Mesenchymal stem cell (in vitro differentiated cells and primary cell): ENCODE results near the gene KIR3DL1.
"Not testable (repeated sequence)": the region's sequence is repeated elsewhere in the genome, so short reads cannot be mapped to it uniquely, and the experiment has no call there.

Experiments used
- DNase-seq: peaks from one replicate; pipeline ENCODE4 v3.0.0-alpha.2; 2013
- H2AFZ ChIP-seq: one replicate; pipeline ENCODE4 v1.6.1; 2013; ENCODE audit warnings: low read depth, mild to moderate bottlenecking, control low read depth, inconsistent platforms, low read length, moderate library complexity
- H2AK5ac ChIP-seq: 2 replicates; pipeline ENCODE4 v1.6.1; 2013; ENCODE audit warnings: low read length, moderate library complexity, mild to moderate bottlenecking, inconsistent platforms; ENCODE audit not compliant: severe bottlenecking
- H2BK120ac ChIP-seq: one replicate; pipeline ENCODE4 v1.6.1; 2013; ENCODE audit warnings: low read depth, mild to moderate bottlenecking, inconsistent platforms, low read length, moderate library complexity
- H2BK12ac ChIP-seq, 2 experiments: one replicate each; pipeline ENCODE4 v1.6.1; 2013; ENCODE audit warnings: inconsistent platforms in 2 of 2, low read length in 2 of 2, mild to moderate bottlenecking in 2 of 2, moderate library complexity in 2 of 2, control low read depth in 1 of 2
- H2BK15ac ChIP-seq: one replicate; pipeline ENCODE4 v1.6.1; 2013; ENCODE audit warnings: mild to moderate bottlenecking, low read depth, inconsistent platforms; ENCODE audit not compliant: poor library complexity, severe bottlenecking
- H2BK5ac ChIP-seq: 2 replicates; pipeline ENCODE4 v1.6.1; 2013; ENCODE audit warnings: low read depth, mild to moderate bottlenecking, low read length, control low read depth, inconsistent platforms; ENCODE audit not compliant: poor library complexity, severe bottlenecking
- H3K14ac ChIP-seq, 2 experiments: one replicate each; pipeline ENCODE4 v1.6.1; 2013; ENCODE audit warnings: inconsistent platforms in 2 of 2, low read length in 2 of 2, control low read depth in 1 of 2, mild to moderate bottlenecking in 1 of 2, moderate library complexity in 1 of 2
- H3K18ac ChIP-seq, 2 experiments: one replicate each; pipeline ENCODE4 v1.6.1; 2013; ENCODE audit warnings: inconsistent platforms in 2 of 2, low read length in 2 of 2, control low read depth in 1 of 2, low read depth in 1 of 2, mild to moderate bottlenecking in 1 of 2
- H3K23ac ChIP-seq, 2 experiments: one replicate each; pipeline ENCODE4 v1.6.1; 2013; ENCODE audit warnings: inconsistent platforms in 2 of 2, low read length in 2 of 2, mild to moderate bottlenecking in 2 of 2, moderate library complexity in 2 of 2, control low read depth in 1 of 2
- H3K27ac ChIP-seq: 2 replicates; pipeline ENCODE4 v1.5.1; 2013; ENCODE audit warnings: mild to moderate bottlenecking, moderate library complexity, low read length, control low read depth, inconsistent platforms; ENCODE audit not compliant: poor library complexity, severe bottlenecking
- H3K27me3 ChIP-seq, 2 experiments: 2 replicates each; pipeline versions ENCODE4 v1.6.1 to v1.7.0; 2013; ENCODE audit warnings: low read length in 2 of 2, mild to moderate bottlenecking in 2 of 2, moderate library complexity in 2 of 2, control low read depth in 1 of 2, inconsistent platforms in 1 of 2; ENCODE audit not compliant: control insufficient read depth in 1 of 2, insufficient read depth in 1 of 2
- H3K36me3 ChIP-seq, 2 experiments: 2 replicates each; pipeline versions ENCODE4 v1.6.1 to v1.7.0; 2013; ENCODE audit warnings: low read length in 2 of 2, control low read depth in 1 of 2, inconsistent platforms in 1 of 2, low read depth in 1 of 2, mild to moderate bottlenecking in 1 of 2; ENCODE audit not compliant: insufficient read depth in 2 of 2, control insufficient read depth in 1 of 2
- H3K4ac ChIP-seq, 2 experiments: one replicate each; pipeline ENCODE4 v1.6.1; 2013; ENCODE audit warnings: inconsistent platforms in 2 of 2, low read length in 2 of 2, mild to moderate bottlenecking in 2 of 2, moderate library complexity in 2 of 2, control low read depth in 1 of 2, low read depth in 1 of 2
- H3K4me1 ChIP-seq: 2 replicates; pipeline ENCODE4 v1.6.1; 2013; ENCODE audit warnings: low read depth, low read length, control low read depth; ENCODE audit not compliant: control insufficient read depth, insufficient read depth
- H3K4me2 ChIP-seq: 2 replicates; pipeline ENCODE4 v1.6.1; 2013; ENCODE audit warnings: low read length, mild to moderate bottlenecking, inconsistent platforms; ENCODE audit not compliant: poor library complexity, severe bottlenecking
- H3K4me3 ChIP-seq, 2 experiments: 2 replicates each; pipeline versions ENCODE4 v1.5.1 to v1.7.0; 2013; ENCODE audit warnings: low read length in 2 of 2, mild to moderate bottlenecking in 2 of 2, control low read depth in 1 of 2, low read depth in 1 of 2; ENCODE audit not compliant: insufficient read depth in 1 of 2
- H3K79me1 ChIP-seq: replicated peaks from 2 replicates; pipeline ENCODE4 v1.6.1; 2013; ENCODE audit warnings: mild to moderate bottlenecking, control low read depth, low read length, inconsistent platforms; ENCODE audit not compliant: poor library complexity, severe bottlenecking
- H3K9ac ChIP-seq: 2 replicates; pipeline ENCODE4 v1.7.0; 2013; ENCODE audit warnings: mild to moderate bottlenecking, low read length, moderate library complexity
- H3K9me3 ChIP-seq: 2 replicates; pipeline ENCODE4 v1.7.0; 2013; ENCODE audit warnings: mild to moderate bottlenecking, low read length; ENCODE audit not compliant: control insufficient read depth
- H4K8ac ChIP-seq: one replicate; pipeline ENCODE4 v1.6.1; 2013; ENCODE audit warnings: inconsistent platforms, mild to moderate bottlenecking, low read length, moderate library complexity
- H4K91ac ChIP-seq: one replicate; pipeline ENCODE4 v1.6.1; 2013; ENCODE audit warnings: mild to moderate bottlenecking, low read length, inconsistent platforms
- WGBS: methylation state at CpG from one replicate; pipeline ENCODE4 v1.1.7; 2013; ENCODE audit warnings: mixed read lengths; 5-methylcytosine and 5-hydroxymethylcytosine counted together

KIR3DL1 gene

DNA sequence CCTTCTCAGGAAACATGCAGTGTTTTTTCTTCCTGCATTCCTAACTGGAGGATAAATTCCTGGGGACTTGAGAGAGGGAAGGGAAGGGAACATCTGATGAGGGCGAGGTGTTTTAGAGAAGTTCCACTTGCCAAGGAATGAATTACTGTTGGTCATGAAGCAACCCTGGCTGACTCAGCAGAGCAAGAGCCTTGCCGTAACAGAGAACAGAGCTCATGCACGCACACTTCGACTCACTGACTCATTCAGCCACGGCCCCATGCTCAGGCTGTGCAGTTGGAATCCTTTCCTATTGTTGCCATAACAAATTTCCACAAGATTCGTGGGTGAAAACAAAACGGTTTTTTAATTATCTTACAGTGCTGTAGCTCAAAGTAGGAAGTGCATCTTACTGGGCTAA is 9.1 kb downstream of the KIR3DL1 start:
- H4K91ac ChIP-seq, H2BK15ac ChIP-seq, H3K4ac ChIP-seq, H3K36me3 ChIP-seq, H3K9me3 ChIP-seq, H3K27me3 ChIP-seq, H2BK12ac ChIP-seq, H3K9ac ChIP-seq, H2AFZ ChIP-seq, H3K27ac ChIP-seq, H2BK120ac ChIP-seq, H3K14ac ChIP-seq, H4K8ac ChIP-seq, H3K23ac ChIP-seq, DNase-seq, H2BK5ac ChIP-seq, H3K18ac ChIP-seq, H2AK5ac ChIP-seq, H3K4me2 ChIP-seq, H3K4me3 ChIP-seq, H3K4me1 ChIP-seq, H3K79me1 ChIP-seq: not testable (repeated sequence)
- WGBS: 51% methylated on average over 5 of the region's 7 CpGs

DNA sequence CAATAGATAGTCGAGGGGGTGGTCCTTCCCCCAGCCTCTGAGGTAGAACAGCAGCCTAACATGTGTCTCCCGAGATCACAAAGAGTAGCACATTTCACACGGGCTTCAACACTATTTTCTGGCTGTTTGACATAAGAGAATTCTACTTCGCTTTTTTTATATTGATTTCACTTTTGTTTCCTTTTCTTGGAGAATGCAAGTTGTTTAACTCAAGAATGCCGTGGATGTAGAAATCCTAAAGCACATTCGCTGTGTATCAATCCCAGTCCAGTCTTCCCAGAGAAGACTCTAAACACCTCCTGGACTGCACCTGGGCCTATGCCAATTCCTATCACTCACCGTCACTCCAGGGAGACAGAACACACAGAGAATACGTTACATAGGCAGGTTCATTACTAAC is 11.8 kb downstream of the KIR3DL1 start:
- not testable (repeated sequence) for H2BK12ac ChIP-seq, H2BK5ac ChIP-seq, DNase-seq, H3K4me3 ChIP-seq, H4K91ac ChIP-seq, H3K4ac ChIP-seq, H3K4me1 ChIP-seq, H3K9ac ChIP-seq, H2AFZ ChIP-seq, H3K18ac ChIP-seq, H3K79me1 ChIP-seq, H4K8ac ChIP-seq, H3K4me2 ChIP-seq, H2AK5ac ChIP-seq, H3K27me3 ChIP-seq, H3K27ac ChIP-seq, H3K14ac ChIP-seq, H2BK120ac ChIP-seq, H3K36me3 ChIP-seq, H3K9me3 ChIP-seq, H2BK15ac ChIP-seq, H3K23ac ChIP-seq
- 59% methylated on average over 4 of the region's 8 CpGs for WGBS

- H3K79me1 ChIP-seq, H3K4me2 ChIP-seq, H4K91ac ChIP-seq, H3K23ac ChIP-seq, H3K4me3 ChIP-seq, H3K18ac ChIP-seq, DNase-seq, H2BK12ac ChIP-seq, H2BK120ac ChIP-seq, H3K9me3 ChIP-seq, H2BK15ac ChIP-seq, H3K36me3 ChIP-seq, H3K4ac ChIP-seq, H3K14ac ChIP-seq, H3K9ac ChIP-seq, H3K4me1 ChIP-seq, H3K27me3 ChIP-seq, H2BK5ac ChIP-seq, H3K27ac ChIP-seq, H2AFZ ChIP-seq, H2AK5ac ChIP-seq, H4K8ac ChIP-seq: not testable (repeated sequence)
- 86% methylated on average over 14 of the region's 14 CpGs for WGBS
Measured at GRCh38 chr19:54832496-54832895, 16.2 kb downstream of the KIR3DL1 start, which contains the start of gene KIR2DS4. KIR2DS4 (plus strand) TSS chr19:54832676.

GRCh38 chr19:54835126-54835525 is 18.9 kb downstream of the KIR3DL1 start:
- H3K9ac ChIP-seq, H3K27me3 ChIP-seq, H3K4ac ChIP-seq, H3K4me1 ChIP-seq, H3K4me3 ChIP-seq, H3K18ac ChIP-seq, H3K4me2 ChIP-seq, H4K91ac ChIP-seq, H2BK120ac ChIP-seq, H4K8ac ChIP-seq, H3K23ac ChIP-seq, H2AK5ac ChIP-seq, DNase-seq, H3K14ac ChIP-seq, H3K9me3 ChIP-seq, H3K79me1 ChIP-seq, H2BK12ac ChIP-seq, H2AFZ ChIP-seq, H2BK5ac ChIP-seq, H3K27ac ChIP-seq, H2BK15ac ChIP-seq, H3K36me3 ChIP-seq: not testable (repeated sequence)
- WGBS: 71% methylated on average over 5 of the region's 5 CpGs
